ENCODE data around the gene PRG3.
A peak's percentile ranks its signal among the peaks of the same experiment; 100 is the strongest.

The PRG3 gene

DNA sequence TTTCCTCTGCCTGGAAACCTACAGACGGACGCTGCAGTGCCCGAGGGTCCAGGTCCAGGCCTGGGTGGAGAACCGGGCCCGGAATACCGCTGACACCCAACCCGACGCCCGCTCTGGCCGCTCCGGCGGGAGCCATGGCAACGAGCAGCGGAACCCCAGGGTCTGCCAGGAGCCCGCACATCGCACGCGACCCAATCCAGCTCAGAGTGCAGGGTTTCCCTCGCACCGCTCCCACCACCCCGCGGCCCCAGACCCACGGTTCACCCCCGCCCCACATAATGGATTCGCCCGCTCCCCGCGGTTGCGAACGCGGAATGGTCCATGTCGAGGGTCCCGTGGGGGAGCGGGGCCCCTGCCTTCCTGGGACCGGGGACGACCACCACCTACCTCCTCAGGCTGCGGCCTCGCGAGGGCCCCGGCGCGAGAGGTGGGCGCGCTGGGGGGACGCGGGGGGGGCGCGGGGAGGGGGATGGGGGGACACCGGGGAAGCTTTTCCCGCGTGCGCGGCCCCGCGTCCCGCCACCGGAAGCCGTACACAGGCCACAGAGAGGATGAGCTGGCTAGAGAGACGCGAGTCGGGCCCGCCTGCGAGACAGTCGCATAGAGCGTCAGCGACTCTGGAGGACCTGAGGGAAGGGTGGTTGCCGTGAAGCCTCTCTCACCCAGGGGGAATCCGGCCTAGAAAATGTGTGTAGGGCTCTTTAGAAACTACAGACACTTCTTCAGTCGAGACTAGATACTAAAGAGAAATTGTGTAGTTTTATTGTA is 45.4 kb downstream of the PRG3 start, which contains the start of gene SSRP1:
TSS of gene SSRP1 (minus strand) at position 550 of the 768 bp plus-strand sequence. CDS start 771 bp downstream, outside the sequence.
- DNase-seq: peak in 1 of 2 experiments; percentile 65

DNA sequence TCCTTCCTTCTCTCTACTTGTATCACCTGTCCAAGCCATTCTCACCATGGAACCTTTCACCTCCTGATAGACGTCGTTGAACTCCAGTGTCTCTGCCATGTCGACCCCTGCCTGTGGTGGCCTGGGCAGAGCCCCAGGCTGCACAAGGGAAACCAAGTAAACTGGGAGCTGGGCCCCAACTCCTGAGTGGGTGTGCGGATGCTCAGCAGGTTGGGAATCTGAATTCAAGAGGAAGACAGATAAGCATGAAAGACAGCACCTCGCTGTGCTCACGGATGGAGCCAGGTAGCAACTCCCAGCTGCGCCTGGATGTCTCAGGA is 46.0 kb downstream of the PRG3 start:
- no peak for DNase-seq

DNA sequence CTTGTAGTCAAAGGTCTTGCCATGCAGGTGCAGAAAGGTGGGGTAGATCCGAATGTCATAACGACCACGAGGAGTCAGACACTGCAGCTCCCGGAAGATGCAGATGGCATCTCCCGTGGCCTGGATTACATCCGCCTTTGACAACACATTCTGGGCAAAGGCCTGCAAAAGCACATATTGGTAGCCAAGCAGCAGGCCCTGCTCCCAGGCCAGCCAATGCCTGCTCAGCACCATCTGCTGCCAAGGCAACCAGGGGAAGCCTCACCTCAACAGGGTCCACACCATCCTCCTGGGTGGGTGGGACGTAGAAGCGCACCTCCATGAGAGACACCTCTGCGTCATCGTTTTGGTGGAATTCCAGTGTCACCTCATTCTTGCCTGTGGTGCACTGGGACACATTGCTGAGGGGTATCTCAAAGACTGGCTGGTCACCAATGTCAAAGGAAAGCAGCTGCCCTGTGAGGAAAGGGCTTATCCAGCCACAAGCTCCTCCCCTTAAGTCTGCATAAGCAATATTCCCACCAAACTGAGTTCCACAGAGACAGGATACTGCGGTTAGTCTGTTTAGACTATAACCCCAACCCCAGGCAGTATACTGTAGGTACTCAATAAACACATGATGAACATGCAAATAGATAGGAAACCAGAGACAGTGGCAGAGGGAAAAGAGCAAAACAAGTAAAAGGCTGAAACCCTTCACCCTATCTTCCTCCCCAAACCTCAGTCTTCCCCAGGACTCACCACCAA is 48.1 kb downstream of the PRG3 start:
- no peak for DNase-seq

DNA sequence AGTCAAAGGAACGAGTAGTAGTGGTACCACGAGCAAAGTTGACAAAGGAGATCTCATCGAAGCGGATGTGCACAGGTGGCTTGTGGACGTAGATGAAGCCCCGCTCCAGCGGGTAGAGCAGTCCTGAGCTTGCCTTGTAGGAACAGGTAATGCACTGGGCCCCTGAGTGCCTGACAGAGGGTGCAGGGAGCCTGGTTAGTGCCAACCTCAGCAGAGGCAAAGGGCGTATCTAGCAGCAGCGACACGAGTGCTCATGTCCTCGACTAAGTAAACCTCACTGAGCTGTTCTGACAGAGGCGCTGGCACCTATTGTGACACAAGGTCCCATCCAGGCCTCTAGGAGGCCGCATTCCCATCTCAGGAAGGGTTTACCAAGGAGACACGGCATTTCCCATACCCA is 49.2 kb downstream of the PRG3 start:
- no peak for DNase-seq

DNA sequence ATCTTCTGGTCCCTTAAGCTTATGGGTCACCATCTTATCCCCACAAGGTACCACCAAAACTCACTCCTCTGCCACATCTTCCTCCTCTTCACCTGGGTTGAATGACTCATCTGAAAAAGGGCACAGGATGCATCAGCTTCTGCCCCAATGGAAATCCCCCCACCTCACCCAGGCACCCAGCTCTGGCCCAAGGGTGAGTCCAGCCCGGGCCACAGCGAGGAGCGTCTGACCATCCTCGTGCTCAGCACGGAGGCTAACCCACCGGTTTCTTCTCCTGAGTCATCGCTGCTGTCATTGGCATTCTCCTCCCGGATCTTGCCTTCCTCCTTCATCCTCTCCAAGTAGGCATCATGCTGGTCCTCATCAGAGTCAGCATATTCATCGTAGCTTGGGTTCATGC is 50.9 kb downstream of the PRG3 start:
- no peak for DNase-seq

DNA sequence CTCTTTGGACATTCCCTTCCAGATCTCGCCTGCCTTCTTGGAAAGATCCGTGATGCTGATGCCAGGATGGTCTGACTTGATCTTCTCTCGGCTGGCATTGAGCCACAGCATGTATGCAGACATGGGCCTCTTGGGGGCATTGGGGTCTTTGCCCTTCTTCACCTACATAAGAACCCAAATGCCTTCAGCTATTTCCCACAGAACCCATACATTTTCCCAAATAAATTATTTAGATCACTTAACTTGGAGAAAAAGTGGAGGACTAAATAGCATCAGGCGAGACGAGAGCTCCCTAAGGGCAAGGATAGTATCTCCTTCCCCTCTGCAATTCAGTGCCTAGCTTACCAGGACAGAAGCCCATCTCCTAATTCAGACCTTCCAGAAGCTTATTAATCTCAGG is 53.2 kb downstream of the PRG3 start:
- no peak for DNase-seq
